Hematopoietic multipotent progenitor cell treated with erythropoietin and hydrocortisone succinate and interleukin-3 and kit ligand, for 6 days (in vitro differentiated cells): ENCODE data around the gene SLC25A34.

Experiments
- DNase-seq: peaks from one replicate; pipeline ENCODE4 v3.0.0-alpha.2; 2015

SLC25A34 gene

DNA sequence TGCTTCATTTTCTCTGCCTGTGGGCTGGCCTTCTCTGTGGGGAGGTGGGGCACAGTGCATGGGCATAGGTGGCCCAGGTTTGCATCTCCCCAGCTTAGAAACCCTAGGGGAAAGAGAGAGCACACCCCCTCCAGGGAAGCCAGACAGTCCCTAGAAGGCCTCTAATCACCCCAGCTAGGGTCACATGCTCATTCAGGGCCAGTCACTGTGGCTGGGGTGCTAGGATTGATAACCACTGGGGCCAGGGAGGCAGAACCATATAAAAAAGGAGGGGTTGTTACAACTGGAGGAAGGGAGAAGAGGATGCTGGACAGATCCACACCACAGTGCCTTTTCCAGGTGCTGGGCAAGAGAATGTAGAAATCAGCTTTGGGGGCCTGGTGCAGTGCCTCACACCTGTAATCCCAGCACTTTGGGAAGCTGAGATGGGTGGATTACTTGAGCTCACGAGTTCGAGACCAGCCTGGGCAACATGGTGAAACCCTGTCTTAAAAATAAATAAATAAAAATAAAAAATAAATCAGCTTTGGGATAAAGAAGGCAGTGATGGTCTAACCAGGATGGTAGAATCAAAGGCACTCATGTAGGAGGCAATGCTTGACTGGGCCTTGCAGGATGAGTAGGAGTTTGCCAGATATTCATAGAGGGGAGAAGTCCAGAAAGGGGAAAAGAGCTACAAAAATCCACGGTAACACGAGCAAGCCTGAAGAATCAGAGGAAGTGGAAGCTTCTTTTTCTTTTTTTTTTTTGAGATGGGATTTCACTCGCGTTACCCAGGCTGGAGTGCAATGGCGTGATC is 42.0 kb downstream of the SLC25A34 start:
- no peak for DNase-seq

GRCh38 chr1:15785683-15786082 is 49.6 kb downstream of the SLC25A34 start:
- no peak for DNase-seq

DNA sequence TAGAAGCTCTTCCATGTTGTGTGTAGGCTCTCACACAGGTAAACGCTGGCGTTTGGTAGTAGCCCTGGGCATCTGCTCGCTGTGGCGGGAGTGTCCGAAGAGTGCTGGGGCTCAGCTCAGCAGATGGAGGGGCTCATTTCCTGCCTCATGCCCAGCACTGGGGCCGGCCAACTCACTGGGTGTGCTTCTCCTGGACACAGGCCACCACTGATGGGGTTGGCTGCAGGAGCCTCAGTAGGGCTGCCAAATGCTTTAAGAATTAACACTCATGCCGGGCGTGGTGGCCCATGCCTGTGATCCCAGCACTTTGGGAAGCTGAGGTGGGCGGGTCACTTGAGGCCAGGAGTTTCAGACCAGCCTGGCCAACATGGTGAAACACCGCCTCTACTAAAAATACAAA is 50.5 kb downstream of the SLC25A34 start:
- no peak for DNase-seq

DNA sequence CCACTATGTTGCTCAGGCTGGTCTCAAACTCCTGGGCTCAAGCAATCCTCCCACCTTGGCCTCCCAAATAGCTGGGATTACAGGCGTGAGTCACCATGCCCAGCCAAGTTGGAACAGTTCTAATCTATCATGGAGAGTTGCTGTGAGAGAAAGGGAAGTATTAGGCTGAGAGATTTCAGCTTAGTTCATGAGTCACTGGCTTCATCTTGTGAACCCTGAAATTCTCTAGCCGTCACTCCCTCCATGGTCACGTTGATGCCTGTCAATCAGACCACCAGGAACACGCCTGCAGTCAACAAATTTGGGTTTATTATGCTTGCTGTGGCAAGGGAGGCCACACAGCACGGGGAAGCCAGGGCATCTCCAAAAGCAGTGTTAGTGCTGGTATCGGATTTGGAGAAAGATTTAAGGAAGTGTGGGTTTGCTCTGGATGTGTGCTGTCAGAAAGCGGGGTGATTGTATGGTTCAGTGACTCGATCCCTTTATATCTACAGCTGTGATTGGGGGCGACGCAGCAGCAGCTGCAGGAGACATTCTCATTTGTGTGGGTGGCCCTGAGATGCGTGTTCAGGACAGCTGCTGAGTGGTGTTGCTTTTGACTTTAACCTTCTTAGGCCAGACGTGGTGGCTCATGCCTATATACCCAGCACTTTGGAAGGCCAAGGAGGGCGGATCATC is 52.7 kb downstream of the SLC25A34 start:
- no peak for DNase-seq
